ENCODE results near the gene AMN1.

GRCh38 chr12:31756977-31757420 is 28.2 kb upstream of the AMN1 start:
- TF ChIP-seq POLR2A (IDR thresholded peaks at IDR 0.05; ENCODE audit: low read depth, low read length) (no peak), TAF1 (IDR thresholded peaks at IDR 0.05; ENCODE audit: borderline replicate concordance, low read depth, low read length) (no peak), POLR2AphosphoS5 (IDR thresholded peaks at IDR 0.05; ENCODE audit: low read depth, low read length) (no peak)

Measured in GM12892 (cell line).